CD14-positive monocyte (primary cell): Measurements from ENCODE around the gene GRK5. TPM values are rescaled to one million over a fixed set of nuclear protein-coding genes. Genes with fewer than 3 reads are reported as not detected.
"Not testable (repeated sequence)": the region's sequence is repeated elsewhere in the genome, so short reads cannot be mapped to it uniquely, and the experiment has no call there.

Experiments
- DNase-seq, 3 donors: peaks; one replicate each; pipeline ENCODE4 v3.0.0-alpha.2; 2011 to 2022
- H2AFZ ChIP-seq: 2 replicates; pipeline ENCODE4 v1.6.0; 2012; ENCODE audit warnings: mild to moderate bottlenecking, low read depth, low read length, inconsistent platforms; ENCODE audit not compliant: insufficient read depth, poor library complexity, severe bottlenecking
- H3K27ac ChIP-seq, 2 donors: 1 replicate in 1 of 2; 2 replicates in 1 of 2; pipeline ENCODE4 v1.5.1; 2012 to 2013; ENCODE audit warnings: low read length in 2 of 2, control low read depth in 1 of 2, inconsistent platforms in 1 of 2, low read depth in 1 of 2, mild to moderate bottlenecking in 1 of 2
- H3K27me3 ChIP-seq, 2 donors: one replicate each; pipeline versions ENCODE4 v1.6.0 to v1.6.1; 2011 to 2013; ENCODE audit warnings: low read length in 2 of 2; ENCODE audit not compliant: control insufficient read depth in 2 of 2, insufficient read depth in 2 of 2
- H3K36me3 ChIP-seq, 2 donors: replicated peaks in 1 of 2; 1 replicate in 1 of 2; 2 replicates in 1 of 2; pipeline versions ENCODE4 v1.5.1 to v1.6.1; 2012 to 2013; ENCODE audit warnings: low read length in 2 of 2, control low read depth in 1 of 2, inconsistent platforms in 1 of 2, mild to moderate bottlenecking in 1 of 2; ENCODE audit not compliant: insufficient read depth in 2 of 2, control insufficient read depth in 1 of 2
- H3K4me1 ChIP-seq, 2 donors: 1 replicate in 1 of 2; 2 replicates in 1 of 2; pipeline versions ENCODE4 v1.5.1 to v1.6.1; 2012 to 2013; ENCODE audit warnings: low read length in 2 of 2, control low read depth in 1 of 2, inconsistent platforms in 1 of 2, mild to moderate bottlenecking in 1 of 2, moderate library complexity in 1 of 2; ENCODE audit not compliant: insufficient read depth in 2 of 2, control insufficient read depth in 1 of 2
- H3K4me2 ChIP-seq: replicated peaks from 2 replicates; pipeline ENCODE3; 2012; ENCODE audit warnings: low read length, moderate library complexity, mild to moderate bottlenecking; ENCODE audit not compliant: poor library complexity, severe bottlenecking; ENCODE audit errors: extremely low read depth
- H3K4me3 ChIP-seq, 3 experiments: fragments of 200-600 bp in 1 of 3; sonication (generic) in 1 of 3; replicated peaks in 1 of 3; 1 replicate in 2 of 3; 2 replicates in 1 of 3; pipeline ENCODE4 v1.5.1; 2011 to 2013; ENCODE audit warnings: low read length in 3 of 3, mild to moderate bottlenecking in 3 of 3, control low read depth in 2 of 3, low read depth in 2 of 3, inconsistent platforms in 1 of 3, moderate library complexity in 1 of 3
- H3K79me2 ChIP-seq: 2 replicates; pipeline ENCODE4 v1.6.0; 2012; ENCODE audit warnings: mild to moderate bottlenecking, control low read depth, inconsistent platforms, low read length, moderate library complexity; ENCODE audit not compliant: insufficient read depth
- H3K9ac ChIP-seq: 2 replicates; pipeline ENCODE4 v1.6.0; 2017; ENCODE audit warnings: low read length, mild to moderate bottlenecking; ENCODE audit not compliant: insufficient read depth, poor library complexity, severe bottlenecking
- H3K9me3 ChIP-seq, 2 donors: replicated peaks in 1 of 2; 1 replicate in 1 of 2; 2 replicates in 1 of 2; pipeline versions ENCODE4 v1.5.1 to v1.6.1; 2012 to 2013; ENCODE audit warnings: low read length in 2 of 2, control low read depth in 1 of 2; ENCODE audit not compliant: control insufficient read depth in 1 of 2, insufficient read depth in 1 of 2
- H4K20me1 ChIP-seq: 2 replicates; pipeline ENCODE4 v1.6.0; 2012; ENCODE audit warnings: mild to moderate bottlenecking, low read length, control low read depth, moderate library complexity; ENCODE audit not compliant: insufficient read depth
- H3K27ac Mint-ChIP-seq, 7 donors: one replicate each; pipeline ENCODE4 v1.8.0; 2020; ENCODE audit warnings: mild to moderate bottlenecking in 7 of 7, mixed read lengths in 7 of 7, moderate library complexity in 6 of 7, inconsistent platforms in 2 of 7
- H3K27me3 Mint-ChIP-seq, 3 donors: one replicate each; pipeline ENCODE4 v1.8.0; 2021 to 2022; ENCODE audit warnings: low read depth in 3 of 3, mild to moderate bottlenecking in 3 of 3, mixed read lengths in 3 of 3, moderate library complexity in 3 of 3, inconsistent platforms in 1 of 3
- H3K36me3 Mint-ChIP-seq, 2 donors: one replicate each; pipeline ENCODE4 v1.8.0; 2020; ENCODE audit warnings: mixed read lengths in 2 of 2, inconsistent platforms in 1 of 2, mild to moderate bottlenecking in 1 of 2
- H3K4me1 Mint-ChIP-seq: one replicate; pipeline ENCODE4 v1.8.0; 2020; ENCODE audit warnings: mild to moderate bottlenecking, mixed read lengths
- H3K4me3 Mint-ChIP-seq, 2 donors: one replicate each; pipeline ENCODE4 v1.8.0; 2020; ENCODE audit warnings: mild to moderate bottlenecking in 2 of 2, mixed read lengths in 2 of 2, moderate library complexity in 1 of 2
- H3K9me3 Mint-ChIP-seq, 7 donors: one replicate each; pipeline ENCODE4 v1.8.0; 2020 to 2022; ENCODE audit warnings: mixed read lengths in 7 of 7, mild to moderate bottlenecking in 6 of 7, moderate library complexity in 6 of 7, inconsistent platforms in 2 of 7
- CTCF ChIP-seq: fragments of 200-600 bp; IDR thresholded peaks from one replicate; pipeline ENCODE4 v1.8.0; 2022; ENCODE audit warnings: antibody characterized with exemption, mild to moderate bottlenecking
- WGBS: methylation state at CpG from one replicate; pipeline ENCODE4 v1.1.5; 2013; ENCODE audit warnings: missing lambda C conversion rate; ENCODE audit not compliant: insufficient coverage; 5-methylcytosine and 5-hydroxymethylcytosine counted together
- intact Hi-C, 2 donors: fragments of 100-400 bp; cut with micrococcal nuclease; formaldehyde crosslinking; loops; one replicate each; pipeline versions ENCODE4 v1.15.0 to v1.15.1; 2023
- polyA plus RNA-seq, 3 donors: library from polyadenylated mRNA; depleted of rRNA in 1 of 3; unstranded in 2 of 3; stranded (reverse) in 1 of 3; fragments of 300-500 nt in 2 of 3; fragments of >200 nt in 1 of 3; fragmentation: Illumina TruSeq in 2 of 3; gene quantifications; 1 replicate in 2 of 3; 2 replicates in 1 of 3; pipeline ENCODE4 v1.2.3, GENCODE V29; 2012 to 2021

Gene GRK5
- polyA plus RNA-seq, 3 donors, result 1.2 to 6.5 (median 2.8) TPM

DNA sequence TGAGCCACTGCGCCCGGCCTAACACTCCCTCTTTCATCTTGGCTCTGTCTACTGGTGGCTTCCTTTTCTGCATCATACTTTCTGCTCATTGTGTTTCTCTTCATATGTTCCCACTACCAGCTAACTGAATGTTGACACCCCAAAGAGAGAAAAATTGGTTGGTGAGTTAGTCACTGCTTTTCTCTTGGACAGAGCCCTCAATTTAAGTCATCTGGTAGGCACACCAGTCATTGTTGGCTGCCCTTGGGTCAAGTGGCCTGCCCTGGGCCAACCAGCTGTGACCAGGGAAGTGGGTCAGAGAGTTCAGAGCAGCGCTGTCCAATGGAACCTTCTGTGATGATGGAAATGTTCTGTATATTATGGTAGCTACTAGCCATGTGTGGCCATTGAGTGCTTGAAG lies 52.0 kb downstream of the GRK5 start:
- no peaks in the 10 kb centered on the region for H3K79me2 ChIP-seq

GRCh38 chr10:119261016-119261415 lies 53.6 kb downstream of the GRK5 start:
- H3K4me2 ChIP-seq, result not testable (repeated sequence)

More for the DNA sequence above, 52.0 kb downstream of the GRK5 start:
- no CpG with 5 or more reads among the region's 3 CpGs for WGBS
- Histone ChIP-seq H3K36me3 (no peaks in the 10 kb centered on the region), H3K27me3 (no peaks in the 10 kb centered on the region), H3K9ac (no peak overlapping the region), H4K20me1 (peaks cover 15% of the 10 kb centered on the region), H3K9me3 (no peaks in the 10 kb centered on the region), H3K27ac (no peak overlapping the region), H3K4me3 (no peak overlapping the region), H3K4me2 (no peak overlapping the region), H2AFZ (no peak overlapping the region), H3K4me1 (no peaks in the 10 kb centered on the region)
- peaks cover 13% of the 10 kb centered on the region for H3K4me1 Mint-ChIP-seq
- peaks cover 0 to 9% (median 3%) of the 10 kb centered on the region in 7 donors for H3K9me3 Mint-ChIP-seq
- H3K27ac Mint-ChIP-seq, result no peak overlapping the region
- no peak overlapping the region for H3K4me3 Mint-ChIP-seq
- DNase-seq, result no peak
- TF ChIP-seq CTCF, result no peak
- peaks cover 0 to 9% of the 10 kb centered on the region in 2 donors for H3K36me3 Mint-ChIP-seq
- peaks cover 0 to 3% (median 0%) of the 10 kb centered on the region in 3 donors for H3K27me3 Mint-ChIP-seq
- intact Hi-C loops, result no loop called here

More at GRCh38 chr10:119261016-119261415, 53.6 kb downstream of the GRK5 start:
- H3K36me3 Mint-ChIP-seq, result peaks cover 3 to 15% of the 10 kb centered on the region in 2 donors
- H3K4me1 Mint-ChIP-seq, H3K9ac ChIP-seq, H3K9me3 ChIP-seq, H3K27me3 ChIP-seq, H3K4me3 Mint-ChIP-seq, H3K27ac Mint-ChIP-seq, H3K4me3 ChIP-seq, H3K27ac ChIP-seq, H3K4me1 ChIP-seq, H3K27me3 Mint-ChIP-seq, H2AFZ ChIP-seq, H3K36me3 ChIP-seq, H3K79me2 ChIP-seq, intact Hi-C loops, DNase-seq, H3K9me3 Mint-ChIP-seq, H4K20me1 ChIP-seq: not testable (repeated sequence)
- 97% methylated on average over 11 of the region's 34 CpGs for WGBS
